Right kidney (tissue), 1 donor: ENCODE results near the gene ABHD5.

Experiments used
- DNase-seq: peaks from one replicate; pipeline ENCODE4 v3.0.0-alpha.2; 2016

Gene ABHD5

DNA sequence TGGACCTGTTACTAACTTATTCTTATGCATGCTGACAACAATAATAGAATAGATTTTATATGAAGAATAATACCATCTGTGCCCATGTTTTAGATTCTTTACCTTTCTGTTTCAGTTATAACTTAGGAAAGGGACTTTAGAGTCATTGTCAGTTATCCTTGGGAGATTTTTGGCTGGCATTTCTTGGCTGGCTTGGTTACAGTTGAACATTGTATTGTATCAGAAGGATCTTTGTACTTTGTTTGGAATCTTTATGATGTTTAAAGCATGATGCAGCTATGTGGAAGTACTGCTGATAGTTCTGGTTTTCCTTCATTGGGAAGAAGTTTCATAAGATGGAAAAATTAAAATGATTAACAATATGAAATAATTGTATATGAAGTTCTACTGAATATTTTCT is 19.9 kb downstream of the ABHD5 start:
- no peak for DNase-seq

DNA sequence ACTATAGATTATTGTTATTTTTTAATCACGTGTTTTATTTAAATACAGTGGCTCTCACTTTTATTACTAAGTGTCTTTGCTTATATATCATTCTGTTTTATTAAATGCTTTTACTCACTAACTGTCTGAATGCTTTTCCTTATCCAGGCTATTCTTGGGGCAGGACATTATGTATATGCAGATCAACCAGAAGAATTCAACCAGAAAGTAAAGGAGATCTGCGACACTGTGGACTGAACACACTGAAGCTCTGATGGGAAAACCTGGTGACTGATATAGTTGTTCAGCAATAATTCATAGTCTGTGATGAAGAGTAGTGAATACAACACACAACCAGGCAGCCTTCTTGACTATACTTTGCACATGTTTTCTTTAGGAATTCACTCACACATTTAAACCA is 27.6 kb downstream of the ABHD5 start:
- DNase-seq = no peak

- DNase-seq = no peak
Observed at GRCh38 chr3:43723121-43723734, 32.5 kb downstream of the ABHD5 start.

DNA sequence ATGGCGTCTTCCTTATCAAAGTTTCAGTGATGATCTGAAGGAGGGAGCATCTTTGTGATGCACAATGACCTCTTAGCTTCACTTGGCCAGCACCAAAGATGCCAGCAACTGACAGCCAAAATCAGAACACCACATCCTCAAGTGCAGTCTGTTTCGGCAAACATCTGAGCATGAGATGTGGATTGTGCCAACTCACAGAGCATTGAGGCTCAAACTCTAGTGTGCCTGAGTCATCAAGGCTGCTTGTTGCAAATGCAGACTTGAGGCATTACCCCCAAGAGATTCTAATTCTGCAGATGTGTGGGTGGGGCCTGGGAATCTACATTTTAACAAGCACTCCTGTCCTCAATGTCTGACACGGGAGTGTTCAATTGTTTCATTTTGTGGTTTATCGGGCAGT is 35.8 kb downstream of the ABHD5 start:
- no peak for DNase-seq

- no peak for DNase-seq
Observed at GRCh38 chr3:43727930-43728329, 37.2 kb downstream of the ABHD5 start.

DNA sequence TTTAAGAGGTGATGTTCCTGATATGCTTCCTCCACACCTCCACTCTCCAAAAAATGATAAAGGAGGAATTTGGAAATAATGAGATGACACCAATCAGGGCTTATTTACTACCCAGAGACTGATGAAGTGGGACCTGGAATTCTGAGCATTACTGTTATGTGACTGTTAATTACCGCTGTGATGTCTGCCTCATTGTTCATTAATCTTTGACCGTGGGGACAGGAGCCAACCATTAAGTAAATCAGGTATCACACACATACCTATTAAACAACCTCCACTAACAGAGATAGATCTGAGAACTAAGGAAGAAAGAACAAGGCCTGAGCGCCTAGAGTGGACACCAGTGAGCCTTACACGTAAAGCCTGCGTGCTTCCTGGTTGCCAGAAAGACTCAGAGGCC is 37.7 kb downstream of the ABHD5 start:
- no peak for DNase-seq

DNA sequence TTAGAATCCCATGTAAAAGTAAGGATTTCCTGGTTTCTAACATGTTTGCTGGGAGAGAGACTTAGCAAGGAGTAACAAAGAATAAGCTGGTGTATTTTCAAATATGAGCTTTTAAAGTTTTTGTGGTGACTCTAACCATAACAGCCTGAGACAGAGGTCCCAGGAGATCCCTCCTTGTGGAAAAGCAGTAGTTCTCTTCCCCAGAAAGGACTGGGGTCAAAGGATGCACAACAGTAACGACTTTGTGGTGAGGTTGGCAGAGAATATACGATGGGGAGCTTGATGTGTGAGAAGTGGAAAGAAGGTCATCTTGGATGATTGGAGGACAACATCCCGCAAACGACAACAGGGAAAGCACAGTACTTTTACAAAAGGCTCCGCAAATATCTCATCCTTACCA is 38.2 kb downstream of the ABHD5 start:
- DNase-seq = no peak

- no peak for DNase-seq
Observed at GRCh38 chr3:43729707-43730414, 39.1 kb downstream of the ABHD5 start.

GRCh38 chr3:43732747-43733425 is 42.1 kb downstream of the ABHD5 start:
- DNase-seq = no peak

- no peak for DNase-seq
Observed at GRCh38 chr3:43733459-43734384, 43.0 kb downstream of the ABHD5 start.

- no peak for DNase-seq
Observed at GRCh38 chr3:43734685-43735084, 43.9 kb downstream of the ABHD5 start.

DNA sequence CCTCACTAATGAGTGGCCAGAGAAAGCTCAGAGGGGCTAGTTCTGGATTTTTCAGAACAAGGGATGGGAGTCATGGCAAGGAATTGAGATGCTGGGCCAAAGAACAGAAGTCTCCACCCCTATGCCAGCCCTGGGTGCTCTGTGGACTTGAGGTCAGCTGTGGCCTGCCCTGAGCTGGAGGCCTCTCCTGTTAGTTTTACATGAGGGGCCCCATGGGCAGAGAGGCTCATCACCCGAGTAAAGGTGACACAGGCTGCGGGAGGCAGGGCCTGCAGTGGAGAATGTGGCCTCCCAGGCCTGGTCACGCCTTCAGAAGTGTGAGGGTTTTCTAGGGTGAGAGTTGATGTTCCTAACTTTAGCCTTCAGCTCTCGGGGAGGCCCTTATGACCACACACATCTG is 44.9 kb downstream of the ABHD5 start:
- no peak for DNase-seq

DNA sequence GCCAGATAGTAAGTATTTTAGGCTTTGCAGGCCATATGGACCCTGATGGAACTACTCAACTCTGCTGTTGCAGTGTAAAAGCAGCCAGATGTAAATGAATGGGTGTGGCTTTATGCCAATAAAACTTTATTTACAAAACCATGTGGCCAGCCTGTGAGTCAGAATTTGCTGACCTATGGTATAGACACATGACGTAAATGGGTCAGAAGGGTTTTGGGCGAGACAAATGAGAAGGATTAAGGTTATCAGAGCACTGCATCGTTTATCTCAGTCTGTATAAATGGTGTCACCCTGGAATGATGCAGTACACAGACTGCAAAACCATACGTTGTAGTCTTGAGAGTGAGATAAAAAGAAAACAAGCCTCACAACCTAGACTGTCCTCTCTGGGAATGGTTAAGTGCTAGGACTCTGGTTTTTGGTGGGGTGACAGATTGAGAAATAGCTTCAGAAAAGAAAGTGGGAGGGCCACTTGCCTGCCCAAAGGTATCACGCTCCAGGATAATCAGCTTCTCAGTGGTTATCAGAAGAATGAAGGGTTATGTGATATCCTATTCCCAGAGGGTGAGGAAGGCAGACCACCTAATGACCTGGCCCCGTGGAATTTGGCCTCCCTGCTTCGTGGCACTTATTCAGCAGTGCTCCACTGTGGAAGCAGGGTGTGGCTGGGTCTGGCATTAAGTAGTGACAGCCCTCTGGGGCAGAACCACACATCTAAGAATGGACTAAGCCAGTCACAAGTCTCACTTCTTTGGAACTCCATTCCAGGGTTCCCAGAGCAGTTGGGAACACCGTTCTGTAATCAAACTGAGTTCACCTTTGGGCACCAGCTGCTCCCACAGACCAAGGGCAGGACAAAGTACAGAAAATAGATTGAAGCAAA is 46.1 kb downstream of the ABHD5 start:
- DNase-seq = no peak

DNA sequence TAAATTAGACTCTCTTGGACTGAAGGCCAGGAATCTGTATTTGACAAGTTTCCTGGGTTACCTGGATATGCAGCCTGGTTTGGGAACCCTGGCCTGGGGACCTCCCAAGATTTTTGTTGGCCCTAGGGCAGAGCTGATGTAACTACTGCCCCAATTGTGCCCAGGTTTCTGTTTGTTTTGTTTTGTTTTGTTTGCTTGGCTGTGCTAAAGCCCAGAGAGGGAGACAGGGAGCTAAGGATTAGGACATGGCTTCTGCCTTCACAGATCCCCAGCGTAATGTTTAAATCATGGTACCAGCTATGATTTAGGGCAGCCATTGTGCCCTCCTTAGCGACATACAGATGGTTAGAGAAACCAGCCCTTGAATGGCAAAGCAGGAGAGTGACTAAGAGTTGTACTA is 47.6 kb downstream of the ABHD5 start:
- no peak for DNase-seq

- DNase-seq = no peak
Observed at GRCh38 chr3:43742920-43743319, 52.2 kb downstream of the ABHD5 start.

- no peak for DNase-seq
Observed at GRCh38 chr3:43747641-43748040, 56.9 kb downstream of the ABHD5 start.

DNA sequence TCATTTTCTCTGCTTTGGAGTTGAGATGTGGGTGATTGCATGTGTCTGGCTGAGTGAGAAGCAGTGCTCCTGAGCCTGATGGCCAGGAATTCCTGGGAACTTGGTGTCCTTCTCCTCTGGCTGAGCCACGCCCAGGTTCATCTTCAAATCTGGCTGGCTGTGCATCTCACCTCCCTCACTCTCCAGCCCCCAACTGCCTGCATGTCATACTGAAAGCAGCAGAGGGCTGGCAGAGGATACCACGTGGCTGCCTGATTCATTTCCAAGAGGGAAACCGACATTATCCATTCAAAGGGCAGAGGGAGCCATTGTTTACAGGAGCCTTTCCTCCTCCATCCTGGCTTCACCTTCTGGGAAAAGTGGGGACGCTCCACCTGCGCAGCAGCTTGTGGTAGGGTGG is 57.4 kb downstream of the ABHD5 start:
- no peak for DNase-seq

DNA sequence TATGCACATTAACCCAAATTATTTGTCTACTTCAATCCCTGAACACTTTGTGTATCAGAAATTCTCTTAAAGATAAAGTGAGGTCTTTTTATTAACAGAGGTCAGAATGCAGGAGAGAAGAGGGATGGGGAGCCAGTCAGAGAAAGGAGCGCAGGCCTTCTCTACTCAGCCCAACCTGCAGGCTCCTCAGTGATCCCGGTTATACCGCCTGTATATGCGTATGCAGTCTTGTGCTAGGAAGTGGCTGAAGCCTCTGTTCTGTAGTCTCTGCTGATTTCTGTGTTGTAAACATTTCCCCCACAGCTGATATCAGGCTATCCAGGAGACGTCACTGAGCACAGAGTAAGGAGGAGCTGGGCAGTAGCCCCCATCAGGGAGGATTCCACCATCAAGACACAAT is 57.9 kb downstream of the ABHD5 start:
- DNase-seq = no peak

GRCh38 chr3:43752905-43753304 is 62.2 kb downstream of the ABHD5 start:
- DNase-seq = no peak

- DNase-seq = no peak
Observed at GRCh38 chr3:43753741-43754715, 63.3 kb downstream of the ABHD5 start.
